Measurements from ENCODE around the gene CENPN. TPM values are rescaled to one million over a fixed set of nuclear protein-coding genes. Genes with fewer than 3 reads are reported as not detected.

Gene CENPN
- total and polyA plus RNA-seq, 10 donors, result 2.2 to 12.7 (median 6.2) TPM

GRCh38 chr16:80990577-80990976, 16.4 kb upstream of the CENPN start:
- H3K4me1 ChIP-seq, result peaks cover 0 to 9% (median 0%) of the 10 kb centered on the region in 6 donors
- H3K27ac ChIP-seq, result no peak overlapping the region
- intact Hi-C loops (cut with DNase I; ENCODE audit: low total_unique reads), result no loop called here
- H3K4me3 ChIP-seq, result no peak overlapping the region
- H3K9me3 ChIP-seq, result no peaks in the 10 kb centered on the region
- no peaks in the 10 kb centered on the region for H3K27me3 ChIP-seq (replicated peaks in 1 of 7)
- DNase-seq, result no peak
- WGBS, 5 donors, result 92 to 99% (median 97%) methylated on average over 3 of the region's 3 CpGs
- no peak for TF ChIP-seq POLR2AphosphoS5 (IDR thresholded peaks at IDR 0.05)
- TF ChIP-seq CTCF (IDR thresholded peaks at IDR 0.05 in 8 of 11, conservative IDR thresholded peaks at IDR 0.05 in 3 of 11), result no peak
- TF ChIP-seq POLR2A (IDR thresholded peaks at IDR 0.05), result no peak
- H3K36me3 ChIP-seq, result peaks cover 0 to 49% (median 6%) of the 10 kb centered on the region in 6 donors

- intact Hi-C loops (cut with DNase I; ENCODE audit: low total_unique reads), result no loop called here
- Histone ChIP-seq H3K4me1 (peaks cover 0 to 13% (median 0%) of the 10 kb centered on the region in 6 donors), H3K4me3 (no peak overlapping the region), H3K9me3 (no peaks in the 10 kb centered on the region), H3K27ac (no peak overlapping the region), H3K27me3 (replicated peaks in 1 of 7) (no peaks in the 10 kb centered on the region), H3K36me3 (peaks cover 0 to 49% (median 6%) of the 10 kb centered on the region in 6 donors)
- 60 to 96% (median 86%) methylated on average over 2 of the region's 2 CpGs for WGBS, 5 donors
- no peak for TF ChIP-seq CTCF (IDR thresholded peaks at IDR 0.05 in 8 of 11, conservative IDR thresholded peaks at IDR 0.05 in 3 of 11)
- no peak for TF ChIP-seq POLR2AphosphoS5 (IDR thresholded peaks at IDR 0.05)
- TF ChIP-seq POLR2A (IDR thresholded peaks at IDR 0.05), result no peak
- DNase-seq, result no peak
Measured at GRCh38 chr16:80990978-80991377, 16.0 kb upstream of the CENPN start.

- intact Hi-C loops (cut with DNase I; ENCODE audit: low total_unique reads), result no loop called here
- WGBS, 5 donors, result 60 to 65% (median 63%) methylated on average over 6 of the region's 6 CpGs
- H3K27me3 ChIP-seq (replicated peaks in 1 of 7), result no peaks in the 10 kb centered on the region
- no peak overlapping the region for H3K27ac ChIP-seq
- peaks cover 0 to 17% (median 6%) of the 10 kb centered on the region in 6 donors for H3K4me1 ChIP-seq
- H3K36me3 ChIP-seq, result peaks cover 0 to 49% (median 6%) of the 10 kb centered on the region in 6 donors
- no peak for DNase-seq
- no peak overlapping the region for H3K4me3 ChIP-seq
- H3K9me3 ChIP-seq, result no peaks in the 10 kb centered on the region
- TF ChIP-seq POLR2AphosphoS5 (IDR thresholded peaks at IDR 0.05) (no peak), CTCF (IDR thresholded peaks at IDR 0.05 in 8 of 11, conservative IDR thresholded peaks at IDR 0.05 in 3 of 11) (no peak), POLR2A (IDR thresholded peaks at IDR 0.05) (no peak)
Measured at GRCh38 chr16:80991792-80992430, 15.1 kb upstream of the CENPN start.

GRCh38 chr16:80992676-80993293, 14.2 kb upstream of the CENPN start:
- no peak overlapping the region for H3K4me3 ChIP-seq
- DNase-seq, result no peak
- WGBS, 5 donors, result 55 to 64% (median 62%) methylated on average over 3 of the region's 3 CpGs
- no peaks in the 10 kb centered on the region for H3K9me3 ChIP-seq
- no peaks in the 10 kb centered on the region for H3K27me3 ChIP-seq (replicated peaks in 1 of 7)
- H3K36me3 ChIP-seq, result peaks cover 0 to 43% (median 6%) of the 10 kb centered on the region in 6 donors
- TF ChIP-seq CTCF (IDR thresholded peaks at IDR 0.05 in 8 of 11, conservative IDR thresholded peaks at IDR 0.05 in 3 of 11) (no peak), POLR2AphosphoS5 (IDR thresholded peaks at IDR 0.05) (no peak), POLR2A (IDR thresholded peaks at IDR 0.05) (no peak)
- intact Hi-C loops (cut with DNase I; ENCODE audit: low total_unique reads), result no loop called here
- no peak overlapping the region for H3K27ac ChIP-seq
- H3K4me1 ChIP-seq, result peaks cover 0 to 24% (median 11%) of the 10 kb centered on the region in 6 donors
